Neural cell (in vitro differentiated cells): ENCODE results near the gene PLXNA2.

Source experiments
- CTCF ChIP-seq: fragments of 450-650 bp; IDR thresholded peaks from 2 replicates; pipeline ENCODE4 v1.5.1; 2014; ENCODE audit warnings: antibody characterized with exemption, mild to moderate bottlenecking, moderate library complexity; ENCODE audit not compliant: poor library complexity, severe bottlenecking
- EZH2 ChIP-seq: fragments of 200-600, 300-800 bp; shearing (Covaris generic), sonication (generic); IDR thresholded peaks from 2 replicates; pipeline ENCODE4 v1.6.1; 2014; ENCODE audit warnings: antibody characterized with exemption, low read length, borderline replicate concordance, mild to moderate bottlenecking; ENCODE audit not compliant: insufficient read depth, poor library complexity, severe bottlenecking
- POLR2AphosphoS5 ChIP-seq: IDR thresholded peaks from 2 replicates; pipeline ENCODE4 v1.6.1; 2012
- TF ChIP-seq, protein P1 (sequence below): IDR thresholded peaks from 2 replicates; pipeline ENCODE4 v1.6.1; 2012; ENCODE audit warnings: borderline replicate concordance

DNA sequence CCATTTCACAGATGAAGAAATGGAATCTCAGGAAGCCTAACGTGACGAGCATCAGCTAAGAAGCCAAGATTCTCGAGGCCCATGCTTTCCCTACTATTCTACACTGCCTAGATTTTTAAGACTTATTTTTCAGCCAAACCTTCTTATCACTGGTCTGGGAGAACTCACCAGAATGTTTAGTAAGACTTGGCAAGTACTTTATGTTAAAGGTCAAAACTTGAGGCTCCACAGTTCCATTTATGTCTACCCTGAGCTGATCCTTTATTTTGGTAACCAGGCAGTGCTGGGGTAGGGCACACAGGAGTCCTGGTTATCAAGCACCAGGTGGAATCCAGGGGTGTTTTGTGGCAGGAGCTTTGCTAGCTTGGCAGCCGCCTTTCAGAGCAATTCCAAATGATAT, 16.8 kb downstream of the PLXNA2 start:
- TF ChIP-seq CTCF = no peak
- TF ChIP-seq EZH2 = no peak
- TF ChIP-seq, protein P1, sequence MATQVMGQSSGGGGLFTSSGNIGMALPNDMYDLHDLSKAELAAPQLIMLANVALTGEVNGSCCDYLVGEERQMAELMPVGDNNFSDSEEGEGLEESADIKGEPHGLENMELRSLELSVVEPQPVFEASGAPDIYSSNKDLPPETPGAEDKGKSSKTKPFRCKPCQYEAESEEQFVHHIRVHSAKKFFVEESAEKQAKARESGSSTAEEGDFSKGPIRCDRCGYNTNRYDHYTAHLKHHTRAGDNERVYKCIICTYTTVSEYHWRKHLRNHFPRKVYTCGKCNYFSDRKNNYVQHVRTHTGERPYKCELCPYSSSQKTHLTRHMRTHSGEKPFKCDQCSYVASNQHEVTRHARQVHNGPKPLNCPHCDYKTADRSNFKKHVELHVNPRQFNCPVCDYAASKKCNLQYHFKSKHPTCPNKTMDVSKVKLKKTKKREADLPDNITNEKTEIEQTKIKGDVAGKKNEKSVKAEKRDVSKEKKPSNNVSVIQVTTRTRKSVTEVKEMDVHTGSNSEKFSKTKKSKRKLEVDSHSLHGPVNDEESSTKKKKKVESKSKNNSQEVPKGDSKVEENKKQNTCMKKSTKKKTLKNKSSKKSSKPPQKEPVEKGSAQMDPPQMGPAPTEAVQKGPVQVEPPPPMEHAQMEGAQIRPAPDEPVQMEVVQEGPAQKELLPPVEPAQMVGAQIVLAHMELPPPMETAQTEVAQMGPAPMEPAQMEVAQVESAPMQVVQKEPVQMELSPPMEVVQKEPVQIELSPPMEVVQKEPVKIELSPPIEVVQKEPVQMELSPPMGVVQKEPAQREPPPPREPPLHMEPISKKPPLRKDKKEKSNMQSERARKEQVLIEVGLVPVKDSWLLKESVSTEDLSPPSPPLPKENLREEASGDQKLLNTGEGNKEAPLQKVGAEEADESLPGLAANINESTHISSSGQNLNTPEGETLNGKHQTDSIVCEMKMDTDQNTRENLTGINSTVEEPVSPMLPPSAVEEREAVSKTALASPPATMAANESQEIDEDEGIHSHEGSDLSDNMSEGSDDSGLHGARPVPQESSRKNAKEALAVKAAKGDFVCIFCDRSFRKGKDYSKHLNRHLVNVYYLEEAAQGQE = no peak
- no peak for TF ChIP-seq POLR2AphosphoS5
